ENCODE results near the gene EDDM3A. TPM values are rescaled to one million over a fixed set of nuclear protein-coding genes. Genes with fewer than 3 reads are reported as not detected.

EDDM3A gene
- polyA plus RNA-seq, 3 donors, result 0.11 TPM; not detected in 2

GRCh38 chr14:20775043-20775442 is 29.4 kb downstream of the EDDM3A start:
- no peak for DNase-seq (ENCODE audit: extremely low read depth in 1 of 11, low read depth in 9 of 11, low spot score in 4 of 11)

DNA sequence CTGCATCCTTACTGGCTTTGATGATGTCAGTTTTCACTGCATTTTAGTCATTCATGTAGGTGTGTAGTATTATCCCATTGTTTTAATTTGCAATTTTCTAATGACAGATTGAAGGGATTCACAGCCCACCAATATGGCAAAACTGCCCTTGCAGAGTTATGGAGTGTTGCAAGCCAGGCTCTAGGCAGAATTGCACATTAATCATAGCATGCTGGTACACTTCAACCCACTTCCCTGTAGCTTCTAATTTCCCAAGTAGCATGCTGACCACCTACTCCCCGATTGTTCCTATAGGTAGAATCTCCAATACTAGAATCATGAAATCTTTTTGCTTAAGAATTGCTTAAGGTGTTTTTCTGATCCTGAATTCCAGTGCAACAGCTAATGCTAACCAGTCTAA is 30.2 kb downstream of the EDDM3A start:
- DNase-seq (ENCODE audit: extremely low read depth in 1 of 11, low read depth in 9 of 11, low spot score in 4 of 11), result no peak

- DNase-seq (ENCODE audit: extremely low read depth in 1 of 11, low read depth in 9 of 11, low spot score in 4 of 11), result no peak
These were observed 36.1 kb downstream of the EDDM3A start for GRCh38 chr14:20781803-20782202.

GRCh38 chr14:20782280-20782890 is 36.7 kb downstream of the EDDM3A start:
- DNase-seq (ENCODE audit: extremely low read depth in 1 of 11, low read depth in 9 of 11, low spot score in 4 of 11), result peak in 6 of 11 donors; percentile 14 to 46 (median 30)

- no peak for DNase-seq (ENCODE audit: extremely low read depth in 1 of 11, low read depth in 9 of 11, low spot score in 4 of 11)
These were observed 41.3 kb downstream of the EDDM3A start for GRCh38 chr14:20787025-20787424.

- DNase-seq (ENCODE audit: extremely low read depth in 1 of 11, low read depth in 9 of 11, low spot score in 4 of 11), result no peak
These were observed 43.6 kb downstream of the EDDM3A start for GRCh38 chr14:20789230-20789813.

GRCh38 chr14:20790464-20791116 is 44.9 kb downstream of the EDDM3A start:
- DNase-seq (ENCODE audit: extremely low read depth in 1 of 11, low read depth in 9 of 11, low spot score in 4 of 11), result no peak

DNA sequence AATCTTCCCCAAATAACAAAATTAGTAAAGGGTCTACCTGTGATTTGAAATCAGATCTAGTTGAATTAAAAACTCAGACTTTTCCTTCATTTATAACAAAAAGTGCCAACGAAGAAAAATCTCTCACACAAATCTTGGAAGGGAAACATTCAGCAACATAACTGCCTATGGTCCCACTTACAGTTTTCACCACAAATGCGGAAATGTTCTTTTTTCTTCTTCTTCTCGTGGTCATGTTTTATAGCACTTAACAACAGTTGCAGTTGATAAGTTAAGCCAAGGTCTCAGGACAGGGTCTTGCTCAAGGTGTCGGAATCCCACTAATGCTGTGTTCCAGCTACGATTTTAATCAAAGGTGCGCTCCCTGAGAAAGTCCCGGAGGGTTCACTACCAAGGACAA is 45.5 kb downstream of the EDDM3A start:
- no peak for DNase-seq (ENCODE audit: extremely low read depth in 1 of 11, low read depth in 9 of 11, low spot score in 4 of 11)

GRCh38 chr14:20791597-20791996 is 45.9 kb downstream of the EDDM3A start:
- DNase-seq (ENCODE audit: extremely low read depth in 1 of 11, low read depth in 9 of 11, low spot score in 4 of 11), result no peak

- no peak for DNase-seq (ENCODE audit: extremely low read depth in 1 of 11, low read depth in 9 of 11, low spot score in 4 of 11)
These were observed 46.9 kb downstream of the EDDM3A start for GRCh38 chr14:20792556-20792955.

- no peak for DNase-seq (ENCODE audit: extremely low read depth in 1 of 11, low read depth in 9 of 11, low spot score in 4 of 11)
These were observed 49.1 kb downstream of the EDDM3A start for GRCh38 chr14:20794644-20795369.

DNA sequence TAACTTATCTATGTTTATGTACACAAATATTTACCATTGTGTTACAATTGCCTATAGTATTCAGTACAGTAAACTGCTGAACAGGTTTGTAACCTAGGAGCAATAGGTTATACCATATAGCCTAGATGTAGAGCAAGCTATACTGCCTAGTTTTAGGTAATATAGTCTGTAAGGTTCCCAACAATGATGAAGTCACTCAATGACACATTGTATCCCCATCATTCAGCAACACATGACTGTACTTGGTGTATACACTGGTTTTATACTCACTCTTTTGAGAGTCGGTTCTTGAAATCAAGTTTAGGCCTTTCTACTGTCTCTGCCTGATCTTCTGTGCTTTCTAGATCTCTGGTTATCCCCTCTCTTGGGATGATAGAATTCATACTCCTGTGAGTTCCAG is 51.5 kb downstream of the EDDM3A start:
- no peak for DNase-seq (ENCODE audit: extremely low read depth in 1 of 11, low read depth in 9 of 11, low spot score in 4 of 11)

Other genes starting within 250 kb of the EDDM3A start
- under 1 TPM in 2 of 3 donors, not detected in 1; 0.14 TPM for gene RNASE10, start 240.3 kb upstream of the EDDM3A start, polyA plus RNA-seq (ENCODE audit: insufficient read length in 3 of 3)
- not detected for gene RNASE9, start 184.8 kb upstream of the EDDM3A start, polyA plus RNA-seq (ENCODE audit: insufficient read length in 3 of 3)
- not detected for gene RNASE11, start 157.9 kb upstream of the EDDM3A start, polyA plus RNA-seq (ENCODE audit: insufficient read length in 3 of 3)
- gene RNASE12, start 154.5 kb upstream of the EDDM3A start, polyA plus RNA-seq (ENCODE audit: insufficient read length in 3 of 3), result not detected
- not detected for gene OR6S1, start 104.2 kb upstream of the EDDM3A start, polyA plus RNA-seq (ENCODE audit: insufficient read length in 3 of 3)
- 1 to 10 TPM; 1.5 to 2.4 (median 1.8) TPM for gene RNASE4, start 61.3 kb upstream of the EDDM3A start, polyA plus RNA-seq (ENCODE audit: insufficient read length in 3 of 3)
- gene ANG, start 57.1 kb upstream of the EDDM3A start, polyA plus RNA-seq (ENCODE audit: insufficient read length in 3 of 3), result 1 to 10 TPM; 2.5 to 6.7 (median 3.3) TPM
- under 1 TPM in 2 of 3 donors, not detected in 1; 0.16 to 0.17 TPM for gene EDDM3B, start 22.5 kb downstream of the EDDM3A start, polyA plus RNA-seq (ENCODE audit: insufficient read length in 3 of 3)
- 1 to 10 TPM; 5.4 to 6.5 (median 6.3) TPM for gene RNASE6, start 35.4 kb downstream of the EDDM3A start, polyA plus RNA-seq (ENCODE audit: insufficient read length in 3 of 3)
- 100 to 1,000 TPM; 112 to 182 (median 142) TPM for gene RNASE1, start 57.0 kb downstream of the EDDM3A start, polyA plus RNA-seq (ENCODE audit: insufficient read length in 3 of 3)
- gene RNASE3, start 145.5 kb downstream of the EDDM3A start, polyA plus RNA-seq (ENCODE audit: insufficient read length in 3 of 3), result 1 to 10 TPM in 2 of 3 donors, under 1 TPM in 1; 0.50 to 1.5 (median 1.1) TPM
- gene RNASE2, start 209.6 kb downstream of the EDDM3A start, polyA plus RNA-seq (ENCODE audit: insufficient read length in 3 of 3), result 1 to 10 TPM in 2 of 3 donors, under 1 TPM in 1; 0.74 to 1.3 (median 1.2) TPM
- gene METTL17, start 244.1 kb downstream of the EDDM3A start, polyA plus RNA-seq (ENCODE audit: insufficient read length in 3 of 3), result 100 to 1,000 TPM in 1 of 3 donors, 10 to 100 TPM in 2; 82.1 to 128 (median 94.9) TPM

All from renal cortex interstitium (tissue), 11 donors.